Measurements from ENCODE around the gene ZNF385A. TPM values are rescaled to one million over a fixed set of nuclear protein-coding genes. Genes with fewer than 3 reads are reported as not detected.

ZNF385A gene
- total and polyA plus RNA-seq, 9 of the 15 experiments (the other 6 are each of a cell fraction or from before 2014, with no cell fraction given): 1.0 to 111 (median 7.7) TPM

DNA sequence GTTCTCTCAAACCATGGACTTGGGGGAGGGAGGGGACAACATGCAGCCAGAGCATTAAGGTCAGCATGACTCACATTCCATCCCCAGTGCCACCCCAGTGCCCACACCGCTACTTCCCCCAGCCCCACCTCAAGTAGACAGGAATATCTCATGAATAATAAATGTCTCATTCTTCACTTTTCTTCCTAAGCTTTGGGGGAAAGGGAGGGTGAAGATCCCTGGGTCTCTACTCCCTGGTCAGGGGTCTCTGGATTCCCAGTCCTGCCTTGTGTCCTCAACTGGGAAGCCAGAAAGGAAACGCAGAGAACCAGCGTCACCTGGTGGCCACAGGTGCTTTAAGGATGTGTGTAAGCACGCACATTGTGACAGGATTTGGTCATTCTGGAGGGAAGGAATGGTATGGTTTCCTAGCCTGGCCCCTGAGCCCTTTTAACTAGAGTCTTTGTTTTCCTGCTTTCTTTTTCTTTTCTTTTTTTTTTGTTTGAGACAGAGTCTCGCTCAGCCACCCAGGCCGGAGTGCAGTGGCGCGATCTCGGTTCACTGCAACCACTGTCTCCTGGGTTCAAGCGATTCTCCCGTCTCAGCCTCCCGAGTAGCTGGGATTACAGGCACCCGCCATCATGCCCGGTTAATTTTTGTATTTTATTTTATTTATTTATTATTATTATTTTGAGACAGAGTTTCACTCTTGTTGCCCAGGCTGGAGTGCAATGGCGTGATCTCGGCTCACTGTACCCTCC, 23.6 kb downstream of the ZNF385A start (continued):
- TF ChIP-seq ZNF407 (IDR thresholded peaks at IDR 0.05; ENCODE audit: low read depth): no peak
- TF ChIP-seq RB1 (IDR thresholded peaks at IDR 0.05; ENCODE audit: low read depth): peak; percentile 87
- TF ChIP-seq, protein P1, sequence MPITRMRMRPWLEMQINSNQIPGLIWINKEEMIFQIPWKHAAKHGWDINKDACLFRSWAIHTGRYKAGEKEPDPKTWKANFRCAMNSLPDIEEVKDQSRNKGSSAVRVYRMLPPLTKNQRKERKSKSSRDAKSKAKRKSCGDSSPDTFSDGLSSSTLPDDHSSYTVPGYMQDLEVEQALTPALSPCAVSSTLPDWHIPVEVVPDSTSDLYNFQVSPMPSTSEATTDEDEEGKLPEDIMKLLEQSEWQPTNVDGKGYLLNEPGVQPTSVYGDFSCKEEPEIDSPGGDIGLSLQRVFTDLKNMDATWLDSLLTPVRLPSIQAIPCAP (CRISPR knock-in tag; IDR thresholded peaks at IDR 0.05; ENCODE audit: borderline replicate concordance): no peak
- no peak for TF ChIP-seq ZNF134 (CRISPR knock-in tag; conservative IDR thresholded peaks at IDR 0.05)
- no peak for TF ChIP-seq ARNT (IDR thresholded peaks at IDR 0.05)
- TF ChIP-seq ZNF384 (IDR thresholded peaks at IDR 0.05; ENCODE audit: low read depth, low read length): peak; percentile 55
- no peak for TF ChIP-seq TAF7 (tag; IDR thresholded peaks at IDR 0.05)
- peak; percentile 63; the same call in 1 of the 2 replicates for TF ChIP-seq GATAD2A (IDR thresholded peaks at IDR 0.05)
- TF ChIP-seq MTF1 (CRISPR knock-in tag; IDR thresholded peaks at IDR 0.05; ENCODE audit: borderline replicate concordance): no peak
- peak; percentile 72 for TF ChIP-seq ZBTB33 (CRISPR knock-in tag; IDR thresholded peaks at IDR 0.05)
- 0 out of 2 replicates have a peak, but pooled peaks have one; percentile 38 for TF ChIP-seq FOXK1 (CRISPR knock-in tag; IDR thresholded peaks at IDR 0.05; ENCODE audit: borderline replicate concordance)
- peak; percentile 98 for TF ChIP-seq SMC3 (conservative IDR thresholded peaks at IDR 0.05; ENCODE audit: insufficient read depth, low read depth, low read length)
- TF ChIP-seq HCFC1 (IDR thresholded peaks at IDR 0.05; ENCODE audit: low read depth, low read length): peak; percentile 33; the same call in 1 of the 2 replicates
- TF ChIP-seq KLF16 (IDR thresholded peaks at IDR 0.05): peak; percentile 66
- TF ChIP-seq CBX3 (IDR thresholded peaks at IDR 0.05; ENCODE audit: borderline replicate concordance in 1 of 2, low read length in 2 of 2): peak in 1 of 2 experiments; percentile 44; a peak in 1 of 3 replicates
